ENCODE data around the gene PDE6D.

Gene PDE6D

DNA sequence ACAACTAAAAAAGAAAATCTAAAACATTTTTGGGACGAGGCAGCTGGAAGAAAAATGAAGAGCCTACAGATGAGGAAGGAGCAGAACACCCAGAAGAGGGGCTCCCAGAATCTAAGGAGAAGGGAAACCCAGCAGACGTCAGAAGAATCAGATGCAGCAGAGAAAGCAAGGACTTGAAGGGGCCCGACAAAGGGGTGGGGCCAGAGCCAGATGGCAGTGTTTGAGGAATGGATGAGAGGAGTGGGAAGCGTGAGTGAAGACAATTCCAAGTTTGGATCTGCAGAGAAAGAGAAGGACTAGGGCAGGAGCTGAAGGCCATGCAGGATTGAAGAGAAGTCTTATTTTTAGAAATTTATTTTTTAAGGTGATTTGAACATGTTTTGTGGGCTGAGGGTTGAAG lies 53.5 kb downstream of the PDE6D start:
- H3K9me3 ChIP-seq (ENCODE audit: insufficient read depth, low read depth, low read length) = no peaks in the 10 kb centered on the region
- H3K36me3 ChIP-seq (ENCODE audit: insufficient read depth, low read depth, low read length) = peaks cover 5% of the 10 kb centered on the region; the same call in 1 of the 2 replicates
- H3K9ac ChIP-seq (ENCODE audit: low read depth, low read length) = no peak overlapping the region
- H3K4me1 ChIP-seq (ENCODE audit: insufficient read depth, low read length) = no peaks in the 10 kb centered on the region
- H3K4me3 ChIP-seq (ENCODE audit: low read length) = no peak overlapping the region
- no peak overlapping the region for H3K27ac ChIP-seq (ENCODE audit: low read length)
- H3K27me3 ChIP-seq (ENCODE audit: insufficient read depth, low read length) = no peaks in the 10 kb centered on the region

DNA sequence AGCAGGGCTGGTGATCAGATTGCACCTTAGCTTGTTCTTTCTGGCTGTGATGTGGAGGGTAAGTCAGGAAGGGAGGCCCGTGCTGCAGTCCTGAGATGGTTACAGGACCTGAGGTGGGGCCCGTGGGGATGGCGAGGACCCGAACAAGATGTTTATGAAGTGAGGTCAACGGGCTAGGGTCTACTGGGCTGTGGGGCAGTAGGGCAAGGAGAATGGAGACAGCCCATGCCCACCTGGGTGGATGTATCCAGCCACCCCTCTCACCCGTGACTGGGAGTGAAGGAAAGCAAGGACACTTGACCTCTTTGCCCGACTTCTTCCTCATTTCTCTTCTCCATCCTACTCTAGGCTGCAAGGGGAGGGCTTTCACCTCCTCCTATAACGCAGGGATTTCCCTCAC lies 54.8 kb downstream of the PDE6D start:
- no peaks in the 10 kb centered on the region for H3K36me3 ChIP-seq (ENCODE audit: insufficient read depth, low read depth, low read length)
- H3K9me3 ChIP-seq (ENCODE audit: insufficient read depth, low read depth, low read length) = no peaks in the 10 kb centered on the region
- H3K4me3 ChIP-seq (ENCODE audit: low read length) = no peak overlapping the region
- H3K27ac ChIP-seq (ENCODE audit: low read length) = no peak overlapping the region
- H3K4me1 ChIP-seq (ENCODE audit: insufficient read depth, low read length) = no peaks in the 10 kb centered on the region
- no peak overlapping the region for H3K9ac ChIP-seq (ENCODE audit: low read depth, low read length)
- no peaks in the 10 kb centered on the region for H3K27me3 ChIP-seq (ENCODE audit: insufficient read depth, low read length)

DNA sequence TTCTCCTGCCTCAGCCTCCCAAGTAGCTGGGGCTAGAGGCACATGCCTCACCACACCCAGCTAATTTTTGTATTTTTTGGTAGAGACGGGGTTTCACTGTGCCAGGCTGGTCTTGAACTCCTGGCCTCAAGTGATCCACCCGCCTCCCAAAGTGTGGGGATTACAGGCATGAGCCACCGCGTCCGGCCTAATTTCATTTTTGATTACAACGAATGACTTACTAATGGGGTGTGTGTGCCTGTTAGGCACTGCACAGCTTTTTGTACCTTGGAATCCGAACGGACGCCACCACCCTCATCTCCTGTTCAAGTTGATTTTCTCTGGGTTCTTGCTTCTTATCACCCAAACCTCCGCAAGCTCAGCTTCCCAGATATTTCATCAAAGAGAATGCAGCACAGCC lies 55.6 kb downstream of the PDE6D start:
- H3K4me1 ChIP-seq (ENCODE audit: insufficient read depth, low read length) = no peaks in the 10 kb centered on the region
- no peak overlapping the region for H3K4me3 ChIP-seq (ENCODE audit: low read length)
- H3K27ac ChIP-seq (ENCODE audit: low read length) = no peak overlapping the region
- no peak overlapping the region for H3K9ac ChIP-seq (ENCODE audit: low read depth, low read length)
- no peaks in the 10 kb centered on the region for H3K9me3 ChIP-seq (ENCODE audit: insufficient read depth, low read depth, low read length)
- no peaks in the 10 kb centered on the region for H3K36me3 ChIP-seq (ENCODE audit: insufficient read depth, low read depth, low read length)
- no peaks in the 10 kb centered on the region for H3K27me3 ChIP-seq (ENCODE audit: insufficient read depth, low read length)

DNA sequence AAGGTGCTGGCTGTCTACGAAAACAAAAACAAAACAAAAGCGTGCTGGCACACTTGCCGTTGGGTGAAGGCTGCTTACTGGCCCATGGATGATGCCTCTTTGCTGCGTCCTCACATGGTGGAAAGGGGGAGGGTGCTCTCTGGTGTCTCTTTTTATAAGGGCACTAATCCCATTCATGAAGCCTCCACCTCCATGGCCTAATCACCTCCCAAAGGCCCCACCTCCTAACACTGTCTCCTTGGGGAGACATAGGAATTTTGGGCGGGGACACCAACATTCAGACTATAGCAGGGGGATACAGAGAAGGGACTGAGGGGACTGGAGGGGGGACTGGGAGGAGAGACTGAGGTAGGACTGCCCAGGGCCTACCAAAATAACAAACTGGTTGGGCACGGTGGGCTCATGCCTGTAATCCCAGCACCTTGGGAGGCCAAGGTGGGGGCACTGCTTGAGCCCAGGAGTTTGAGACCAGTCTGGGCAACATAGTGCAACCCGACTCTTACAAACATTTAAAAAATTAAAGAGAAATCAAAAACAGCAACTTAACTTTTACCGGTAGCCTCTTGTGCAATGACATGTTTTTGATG lies 58.3 kb downstream of the PDE6D start:
- Histone ChIP-seq H3K27ac (ENCODE audit: low read length) (no peak overlapping the region), H3K4me3 (ENCODE audit: low read length) (no peak overlapping the region), H3K4me1 (ENCODE audit: insufficient read depth, low read length) (no peaks in the 10 kb centered on the region), H3K9ac (ENCODE audit: low read depth, low read length) (no peak overlapping the region), H3K36me3 (ENCODE audit: insufficient read depth, low read depth, low read length) (no peaks in the 10 kb centered on the region), H3K9me3 (ENCODE audit: insufficient read depth, low read depth, low read length) (no peaks in the 10 kb centered on the region), H3K27me3 (ENCODE audit: insufficient read depth, low read length) (no peaks in the 10 kb centered on the region)

DNA sequence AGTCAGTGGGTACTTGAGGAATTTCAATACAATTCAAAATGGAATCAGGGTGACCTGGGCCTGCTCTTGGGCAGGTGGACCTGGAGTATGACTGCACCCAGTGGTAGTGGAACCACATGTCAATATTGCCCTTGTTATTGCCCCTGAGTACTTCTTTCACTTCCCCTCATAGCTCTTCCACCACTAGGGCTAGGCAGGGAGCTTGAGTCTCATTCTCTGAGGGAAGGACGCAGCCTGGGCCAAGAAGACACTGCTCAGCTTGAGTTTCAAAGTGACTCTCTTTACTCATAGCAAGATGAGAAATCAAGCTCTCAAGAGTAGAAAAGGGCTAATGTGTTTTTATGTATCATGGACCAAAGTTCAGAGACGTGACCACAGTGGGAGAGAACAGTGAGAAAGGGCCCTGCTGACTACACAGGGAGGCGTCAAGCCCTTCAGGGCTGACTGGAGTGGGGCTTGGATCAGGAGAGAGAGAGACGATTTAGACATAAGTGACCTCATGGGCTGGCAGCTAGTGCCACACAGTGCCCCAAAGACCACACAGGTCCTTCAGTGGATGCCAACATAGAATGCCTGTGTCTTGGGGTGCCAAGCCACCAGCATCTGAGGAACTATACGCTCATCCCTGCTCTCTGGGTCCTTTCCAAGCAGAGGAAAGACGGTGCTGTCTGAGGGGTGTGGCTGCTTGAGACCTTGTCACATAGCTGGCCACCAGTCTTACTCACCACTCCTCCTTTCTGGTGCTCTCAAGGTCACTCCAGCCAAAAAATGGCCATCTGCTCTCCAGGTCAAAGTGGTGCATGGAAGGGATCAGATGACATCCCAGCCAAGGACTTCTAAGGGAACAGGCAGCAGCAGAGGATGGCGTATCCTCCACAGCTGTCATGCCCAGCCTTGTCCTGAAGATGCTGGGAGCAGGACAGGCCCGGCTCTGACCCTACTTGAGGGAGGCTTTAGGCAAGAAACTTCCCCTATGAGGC lies 59.8 kb downstream of the PDE6D start:
- Histone ChIP-seq H3K36me3 (ENCODE audit: insufficient read depth, low read depth, low read length) (no peaks in the 10 kb centered on the region), H3K9me3 (ENCODE audit: insufficient read depth, low read depth, low read length) (no peaks in the 10 kb centered on the region), H3K4me3 (ENCODE audit: low read length) (no peak overlapping the region), H3K27me3 (ENCODE audit: insufficient read depth, low read length) (no peaks in the 10 kb centered on the region), H3K4me1 (ENCODE audit: insufficient read depth, low read length) (no peaks in the 10 kb centered on the region), H3K9ac (ENCODE audit: low read depth, low read length) (no peak overlapping the region), H3K27ac (ENCODE audit: low read length) (no peak overlapping the region)

DNA sequence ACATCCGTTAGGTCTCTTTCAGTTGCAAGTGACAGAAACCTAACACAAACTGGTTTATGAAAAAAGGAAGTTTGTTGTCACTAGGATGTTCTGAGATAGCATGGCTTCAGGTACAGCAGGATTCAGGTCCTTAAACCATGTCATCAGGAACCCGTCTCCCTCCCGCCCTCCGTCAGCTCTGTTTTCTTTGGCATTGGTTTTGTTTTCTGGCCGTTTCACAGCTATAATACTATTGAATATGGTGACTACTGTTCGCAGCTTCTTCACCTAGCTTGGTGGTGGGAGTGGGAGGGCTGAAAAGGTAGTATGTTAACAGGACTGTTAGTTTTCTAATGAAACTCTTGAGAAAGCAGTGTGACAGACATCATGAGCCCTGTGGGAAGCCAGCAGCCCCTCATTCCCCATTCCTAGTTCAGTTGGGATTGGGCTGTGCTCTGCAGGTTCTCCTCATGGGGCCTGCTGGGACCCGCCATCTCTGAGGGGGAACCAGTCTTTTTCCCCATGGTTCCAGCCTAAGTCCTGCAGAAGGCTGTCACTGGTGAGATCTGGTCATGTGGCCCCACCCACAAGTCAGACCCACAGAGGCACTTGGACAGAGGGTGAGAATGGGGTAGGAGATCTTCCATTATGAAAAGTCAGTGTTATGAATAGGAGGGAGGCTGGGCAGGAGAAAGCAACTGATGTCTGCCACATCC lies 60.6 kb downstream of the PDE6D start:
- H3K27me3 ChIP-seq (ENCODE audit: insufficient read depth, low read length) = no peaks in the 10 kb centered on the region
- no peaks in the 10 kb centered on the region for H3K36me3 ChIP-seq (ENCODE audit: insufficient read depth, low read depth, low read length)
- no peak overlapping the region for H3K9ac ChIP-seq (ENCODE audit: low read depth, low read length)
- H3K4me3 ChIP-seq (ENCODE audit: low read length) = no peak overlapping the region
- H3K4me1 ChIP-seq (ENCODE audit: insufficient read depth, low read length) = no peaks in the 10 kb centered on the region
- H3K27ac ChIP-seq (ENCODE audit: low read length) = no peak overlapping the region
- no peaks in the 10 kb centered on the region for H3K9me3 ChIP-seq (ENCODE audit: insufficient read depth, low read depth, low read length)

DNA sequence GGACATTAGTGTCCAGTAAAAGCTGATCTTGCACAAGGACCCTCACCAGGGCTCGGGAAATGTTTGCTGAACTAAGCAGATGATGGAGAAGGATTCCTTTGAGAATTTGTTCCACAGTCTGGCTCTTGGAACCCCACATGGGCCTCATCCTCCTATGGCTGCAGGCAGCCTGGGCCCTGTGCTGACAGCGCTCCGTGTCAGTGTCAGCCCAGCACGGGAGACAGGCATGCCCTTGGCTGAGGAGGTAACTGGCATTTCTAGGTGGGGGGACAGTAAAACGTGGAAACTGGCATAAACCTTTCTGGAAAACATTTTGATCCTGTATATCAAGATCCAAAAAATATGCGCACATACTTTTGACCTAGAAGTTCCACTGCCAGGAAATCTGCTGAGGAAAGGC lies 62.3 kb downstream of the PDE6D start:
- Histone ChIP-seq H3K9ac (ENCODE audit: low read depth, low read length) (no peak overlapping the region), H3K36me3 (ENCODE audit: insufficient read depth, low read depth, low read length) (peaks cover 4% of the 10 kb centered on the region; the same call in 1 of the 2 replicates), H3K27ac (ENCODE audit: low read length) (no peak overlapping the region), H3K4me1 (ENCODE audit: insufficient read depth, low read length) (no peaks in the 10 kb centered on the region), H3K4me3 (ENCODE audit: low read length) (no peak overlapping the region), H3K27me3 (ENCODE audit: insufficient read depth, low read length) (no peaks in the 10 kb centered on the region), H3K9me3 (ENCODE audit: insufficient read depth, low read depth, low read length) (no peaks in the 10 kb centered on the region)

DNA sequence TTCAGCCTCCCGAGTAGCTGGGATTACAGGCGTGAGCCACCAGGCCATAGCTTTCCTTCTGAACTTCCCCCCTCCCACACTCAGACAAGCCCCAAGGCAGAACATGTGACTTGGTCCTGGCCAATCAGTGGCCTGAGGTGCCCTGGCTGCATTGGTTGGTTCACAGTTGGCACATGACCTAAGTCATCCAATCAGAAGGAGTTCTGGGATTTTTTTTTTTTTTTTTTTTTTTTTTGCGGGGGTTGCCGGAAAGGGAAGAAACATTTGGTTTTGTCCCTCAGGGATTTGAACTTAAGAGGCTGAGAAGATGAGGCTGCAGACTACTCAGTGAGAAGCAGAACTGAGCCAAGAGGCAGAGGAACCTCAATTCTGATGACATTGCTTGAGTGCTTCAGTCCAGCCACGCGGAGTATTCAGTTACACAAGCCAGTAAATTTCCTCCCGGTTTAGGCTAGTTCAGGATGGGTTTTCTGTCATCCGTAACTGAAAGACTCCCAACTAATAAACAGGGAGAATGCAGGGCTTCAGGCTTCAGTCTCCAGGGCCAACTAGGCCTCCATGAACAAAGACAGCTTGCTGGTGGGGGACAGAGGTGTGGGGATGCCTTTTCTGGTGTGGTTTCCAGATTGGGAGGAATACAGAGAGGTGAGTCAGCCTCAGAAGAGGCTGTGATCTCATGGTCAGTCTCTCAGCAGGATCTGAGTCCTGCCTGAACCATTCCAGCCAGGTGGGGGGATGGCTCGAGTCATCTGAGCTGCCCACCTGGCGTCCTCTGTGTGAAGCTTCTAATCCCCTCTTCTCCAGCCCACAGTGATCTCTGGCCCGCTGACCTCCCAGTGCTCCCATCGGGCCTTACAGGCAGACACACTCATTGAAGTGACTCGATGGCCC lies 63.6 kb downstream of the PDE6D start:
- Histone ChIP-seq H3K27me3 (ENCODE audit: insufficient read depth, low read length) (no peaks in the 10 kb centered on the region), H3K27ac (ENCODE audit: low read length) (no peak overlapping the region), H3K9me3 (ENCODE audit: insufficient read depth, low read depth, low read length) (no peaks in the 10 kb centered on the region), H3K9ac (ENCODE audit: low read depth, low read length) (no peak overlapping the region), H3K4me1 (ENCODE audit: insufficient read depth, low read length) (no peaks in the 10 kb centered on the region), H3K4me3 (ENCODE audit: low read length) (no peak overlapping the region), H3K36me3 (ENCODE audit: insufficient read depth, low read depth, low read length) (peaks cover 12% of the 10 kb centered on the region)

DNA sequence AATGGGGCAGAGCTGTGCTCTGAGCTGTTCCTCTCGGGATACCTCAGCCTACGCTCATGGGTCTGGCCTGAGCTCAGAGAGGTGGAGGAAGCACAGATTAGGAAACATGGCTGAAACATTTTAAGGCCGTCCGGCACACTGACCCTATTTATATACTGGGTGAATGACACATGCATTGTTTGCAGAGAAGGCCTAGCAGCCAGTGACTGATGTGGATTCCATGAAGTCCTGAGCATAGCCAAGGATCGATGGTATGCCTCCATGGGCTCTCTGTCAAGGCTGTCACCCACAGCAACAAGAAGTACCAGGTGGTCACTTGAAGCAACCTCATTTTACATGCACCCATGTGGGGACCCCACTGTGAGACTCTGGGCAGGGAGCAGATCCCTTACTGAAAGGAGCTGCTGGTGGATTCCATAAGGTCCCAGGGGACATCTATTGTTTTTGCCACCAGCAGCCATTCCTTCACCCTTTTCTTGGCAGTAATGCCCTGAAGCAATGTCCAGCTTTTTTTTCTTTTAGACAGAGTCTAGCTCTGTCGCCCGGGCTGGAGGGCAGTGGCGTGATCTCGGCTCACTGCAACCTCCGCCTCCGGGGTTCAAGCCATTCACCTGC lies 64.3 kb downstream of the PDE6D start:
- no peak overlapping the region for H3K9ac ChIP-seq (ENCODE audit: low read depth, low read length)
- peaks cover 5% of the 10 kb centered on the region; the same call in 1 of the 2 replicates for H3K4me1 ChIP-seq (ENCODE audit: insufficient read depth, low read length)
- H3K9me3 ChIP-seq (ENCODE audit: insufficient read depth, low read depth, low read length) = no peaks in the 10 kb centered on the region
- no peak overlapping the region for H3K27ac ChIP-seq (ENCODE audit: low read length)
- H3K4me3 ChIP-seq (ENCODE audit: low read length) = no peak overlapping the region
- H3K36me3 ChIP-seq (ENCODE audit: insufficient read depth, low read depth, low read length) = peaks cover 20% of the 10 kb centered on the region
- no peaks in the 10 kb centered on the region for H3K27me3 ChIP-seq (ENCODE audit: insufficient read depth, low read length)

DNA sequence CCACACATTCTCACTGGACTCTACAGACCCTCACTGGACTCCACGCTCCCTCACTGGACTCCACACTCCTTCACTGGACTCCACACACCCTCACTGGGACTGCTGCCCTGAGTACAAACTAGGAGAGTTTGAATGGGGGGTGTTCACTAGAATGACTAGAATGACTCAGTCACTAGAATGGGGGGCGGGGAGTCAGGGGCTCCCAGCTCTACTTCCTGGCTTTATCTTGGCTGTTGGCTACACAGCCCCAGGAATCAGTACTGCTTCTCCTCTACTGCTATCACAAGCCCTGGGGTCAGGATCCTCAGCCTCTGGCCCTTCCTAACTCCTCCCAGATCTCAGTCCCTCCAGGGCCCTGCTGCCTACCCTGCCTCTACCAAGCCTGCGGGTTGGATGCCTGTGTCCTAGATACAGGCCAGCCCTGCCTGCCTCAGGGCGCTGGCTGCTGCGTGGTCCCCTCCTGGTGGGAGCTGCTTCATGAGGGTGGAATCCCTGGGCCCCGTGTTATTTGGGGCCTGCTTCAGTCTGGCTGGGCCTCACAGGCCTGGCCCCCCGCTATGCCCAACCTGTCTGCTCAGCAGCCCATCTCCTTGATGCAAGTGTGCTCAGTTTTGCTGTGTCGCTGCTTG lies 65.0 kb downstream of the PDE6D start:
- H3K4me1 ChIP-seq (ENCODE audit: insufficient read depth, low read length) = peaks cover 8% of the 10 kb centered on the region; the same call in 1 of the 2 replicates
- H3K9me3 ChIP-seq (ENCODE audit: insufficient read depth, low read depth, low read length) = no peaks in the 10 kb centered on the region
- H3K9ac ChIP-seq (ENCODE audit: low read depth, low read length) = no peak overlapping the region
- no peak overlapping the region for H3K4me3 ChIP-seq (ENCODE audit: low read length)
- H3K27me3 ChIP-seq (ENCODE audit: insufficient read depth, low read length) = no peaks in the 10 kb centered on the region
- peaks cover 26% of the 10 kb centered on the region for H3K36me3 ChIP-seq (ENCODE audit: insufficient read depth, low read depth, low read length)
- no peak overlapping the region for H3K27ac ChIP-seq (ENCODE audit: low read length)
